H1 (cell line): ENCODE data around the gene ABL2. TPM values are rescaled to one million over a fixed set of nuclear protein-coding genes. Genes with fewer than 3 reads are reported as not detected.

ENCODE experiments used
- CTCF ChIA-PET: fragments of 300-600 bp; sonication (Branson Sonifier 250); formaldehyde crosslinking; loops from one replicate; lab custom pipeline; 2021; ENCODE audit not compliant: partially characterized antibody; lab: Charles Lee
- POLR2A ChIA-PET: fragments of 300-600 bp; sonication (Branson Sonifier 250); formaldehyde crosslinking; loops from one replicate; lab custom pipeline; 2021; ENCODE audit warnings: inconsistent platforms; ENCODE audit not compliant: partially characterized antibody; lab: Charles Lee
- DNase-seq, 2 experiments: peaks; one replicate each; pipeline versions ENCODE4 v3.0.0 to v3.0.0-alpha.2; 2010 to 2022; ENCODE audit warnings: low spot score in 2 of 2, low read depth in 1 of 2, mixed read lengths in 1 of 2
- FAIRE-seq: peaks from 2 replicates; lab custom pipeline; 2011; peaks lifted over from hg19 to GRCh38; lab: Jason Lieb, UNC
- H2AFZ ChIP-seq: 2 replicates; pipeline ENCODE4 v1.8.1; 2012; ENCODE audit warnings: low read length, inconsistent platforms
- H2AK5ac ChIP-seq: 2 replicates; pipeline ENCODE4 v1.6.1; 2013; ENCODE audit warnings: low read depth, low read length
- H2BK120ac ChIP-seq: replicated peaks from 2 replicates; pipeline ENCODE3; 2013; ENCODE audit warnings: low read depth, low read length, inconsistent platforms
- H2BK12ac ChIP-seq: 2 replicates; pipeline ENCODE4 v1.6.1; 2013; ENCODE audit warnings: low read depth, low read length
- H2BK15ac ChIP-seq: 2 replicates; pipeline ENCODE4 v1.6.1; 2013; ENCODE audit warnings: low read length
- H2BK20ac ChIP-seq: 2 replicates; pipeline ENCODE4 v1.6.1; 2013; ENCODE audit warnings: low read length
- H2BK5ac ChIP-seq: 2 replicates; pipeline ENCODE4 v1.6.1; 2013; ENCODE audit warnings: low read depth, low read length
- H3K14ac ChIP-seq: 2 replicates; pipeline ENCODE4 v1.6.1; 2013; ENCODE audit warnings: inconsistent platforms; ENCODE audit not compliant: insufficient read length
- H3K18ac ChIP-seq: 2 replicates; pipeline ENCODE4 v1.6.1; 2013; ENCODE audit warnings: low read length; ENCODE audit errors: extremely low read depth
- H3K23ac ChIP-seq: 2 replicates; pipeline ENCODE4 v1.6.1; 2013; ENCODE audit warnings: inconsistent platforms; ENCODE audit not compliant: insufficient read length
- H3K23me2 ChIP-seq: 2 replicates; pipeline ENCODE4 v1.6.1; 2013; ENCODE audit warnings: low read depth, low read length
- H3K27ac ChIP-seq: 2 replicates; pipeline ENCODE4 v1.6.1; 2011; ENCODE audit warnings: low read depth, low read length, inconsistent platforms
- H3K27me3 ChIP-seq, 4 experiments: replicated peaks in 1 of 4; 1 replicate in 1 of 4; 2 replicates in 3 of 4; pipeline versions ENCODE4 v1.6.1 to v1.8.1; 2011 to 2013; ENCODE audit warnings: low read length in 3 of 4, mild to moderate bottlenecking in 3 of 4, inconsistent platforms in 2 of 4, mixed read lengths in 2 of 4, moderate library complexity in 1 of 4; ENCODE audit not compliant: control insufficient read depth in 3 of 4, insufficient read depth in 3 of 4; ENCODE audit errors: extremely low read depth in 1 of 4
- H3K36me3 ChIP-seq, 4 experiments: 2 replicates each; pipeline versions ENCODE4 v1.6.1 to v1.8.1; 2011 to 2013; ENCODE audit warnings: mild to moderate bottlenecking in 4 of 4, low read length in 3 of 4, moderate library complexity in 2 of 4, control low read depth in 1 of 4, inconsistent platforms in 1 of 4; ENCODE audit not compliant: insufficient read depth in 4 of 4, control insufficient read depth in 2 of 4
- H3K4ac ChIP-seq: replicated peaks from 2 replicates; pipeline ENCODE3; 2013; ENCODE audit warnings: low read length, low read depth, mixed read lengths, inconsistent platforms; ENCODE audit not compliant: insufficient read length
- H3K4me1 ChIP-seq, 4 experiments: replicated peaks in 1 of 4; 1 replicate in 1 of 4; 2 replicates in 3 of 4; pipeline versions ENCODE4 v1.6.1 to v1.8.1; 2011 to 2013; ENCODE audit warnings: low read length in 3 of 4, inconsistent platforms in 2 of 4, mixed read lengths in 1 of 4; ENCODE audit not compliant: insufficient read depth in 4 of 4, control insufficient read depth in 3 of 4
- H3K4me2 ChIP-seq, 2 experiments: 2 replicates each; pipeline versions ENCODE4 v1.6.1 to v1.8.1; 2011 to 2013; ENCODE audit warnings: low read depth in 2 of 2, low read length in 2 of 2, control low read depth in 1 of 2, inconsistent platforms in 1 of 2, mild to moderate bottlenecking in 1 of 2; ENCODE audit not compliant: insufficient read depth in 1 of 2
- H3K4me3 ChIP-seq, 4 experiments: fragments of 200-600, 300-600 bp in 1 of 4; sonication (generic), shearing (Covaris generic), sonication (Bioruptor Twin) in 1 of 4; 2 replicates each; pipeline versions ENCODE4 v1.5.1 to v1.8.1; 2011 to 2016; ENCODE audit warnings: low read length in 4 of 4, low read depth in 3 of 4, control low read depth in 2 of 4, inconsistent platforms in 2 of 4, mild to moderate bottlenecking in 2 of 4, mixed read lengths in 1 of 4, moderate library complexity in 1 of 4; ENCODE audit not compliant: insufficient read depth in 2 of 4; ENCODE audit errors: extremely low read depth in 1 of 4
- H3K56ac ChIP-seq: replicated peaks from 2 replicates; pipeline ENCODE3; 2013; ENCODE audit warnings: low read depth, mild to moderate bottlenecking, mixed read lengths, low read length, inconsistent platforms; ENCODE audit not compliant: insufficient read length
- H3K79me1 ChIP-seq: 2 replicates; pipeline ENCODE4 v1.6.1; 2013; ENCODE audit warnings: low read depth, low read length, control low read depth
- H3K79me2 ChIP-seq, 2 experiments: 2 replicates each; pipeline versions ENCODE4 v1.6.1 to v1.8.1; 2012 to 2013; ENCODE audit warnings: low read length in 2 of 2, mild to moderate bottlenecking in 2 of 2, inconsistent platforms in 1 of 2; ENCODE audit not compliant: insufficient read depth in 2 of 2, control insufficient read depth in 1 of 2
- H3K9ac ChIP-seq, 4 experiments: replicated peaks in 1 of 4; 1 replicate in 1 of 4; 2 replicates in 3 of 4; pipeline versions ENCODE4 v1.6.1 to v1.8.1; 2011 to 2013; ENCODE audit warnings: low read depth in 3 of 4, low read length in 3 of 4, control low read depth in 2 of 4, mild to moderate bottlenecking in 2 of 4, moderate library complexity in 2 of 4, inconsistent platforms in 1 of 4; ENCODE audit errors: extremely low read depth in 1 of 4
- H3K9me3 ChIP-seq, 2 experiments: 2 replicates each; pipeline versions ENCODE4 v1.6.1 to v1.8.1; 2012 to 2013; ENCODE audit warnings: mild to moderate bottlenecking in 2 of 2, moderate library complexity in 2 of 2, control low read depth in 1 of 2, inconsistent platforms in 1 of 2, low read depth in 1 of 2, low read length in 1 of 2, mixed read lengths in 1 of 2; ENCODE audit not compliant: insufficient read depth in 2 of 2
- H4K20me1 ChIP-seq, 2 experiments: replicated peaks in 1 of 2; 2 replicates each; pipeline versions ENCODE3 to v1.8.1; 2011 to 2013; ENCODE audit warnings: inconsistent platforms in 2 of 2, low read length in 2 of 2, mild to moderate bottlenecking in 1 of 2; ENCODE audit not compliant: insufficient read depth in 2 of 2, control insufficient read depth in 1 of 2
- H4K5ac ChIP-seq: 2 replicates; pipeline ENCODE4 v1.6.1; 2013; ENCODE audit warnings: low read length, low read depth, mixed read lengths, inconsistent platforms; ENCODE audit not compliant: insufficient read length
- H4K8ac ChIP-seq: 2 replicates; pipeline ENCODE4 v1.8.0; 2013; ENCODE audit warnings: mild to moderate bottlenecking, moderate library complexity, low read length, inconsistent platforms; ENCODE audit not compliant: insufficient read depth; ENCODE audit errors: extremely low read depth
- H4K91ac ChIP-seq: replicated peaks from 2 replicates; pipeline ENCODE3; 2013; ENCODE audit warnings: low read length, mixed read lengths, inconsistent platforms; ENCODE audit not compliant: insufficient read length
- ATF2 ChIP-seq: IDR thresholded peaks from 2 replicates; pipeline ENCODE4 v1.6.1; 2012; ENCODE audit warnings: low read length, inconsistent platforms
- ATF3 ChIP-seq: IDR thresholded peaks from 2 replicates; pipeline ENCODE4 v1.6.1; 2011; ENCODE audit warnings: low read depth, mild to moderate bottlenecking, low read length; ENCODE audit not compliant: insufficient read depth
- BRCA1 ChIP-seq: IDR thresholded peaks from 2 replicates; pipeline ENCODE4 v1.6.1; 2012; ENCODE audit warnings: low read depth, low read length, improper control_type of control experiment
- CEBPB ChIP-seq: IDR thresholded peaks from 2 replicates; pipeline ENCODE4 v1.6.1; 2012; ENCODE audit warnings: low read depth, low read length
- CTBP2 ChIP-seq: IDR thresholded peaks from 2 replicates; pipeline ENCODE4 v1.7.0; 2011; ENCODE audit warnings: borderline replicate concordance, mild to moderate bottlenecking, moderate library complexity, mixed read lengths, low read length; ENCODE audit not compliant: insufficient read depth, insufficient read length
- JUND ChIP-seq: IDR thresholded peaks from 2 replicates; pipeline ENCODE4 v1.6.1; 2011; ENCODE audit warnings: mild to moderate bottlenecking, improper control_type of control experiment, low read length
- PHF8 ChIP-seq: fragments of 200-600 bp; sonication (generic); conservative IDR thresholded peaks from 2 replicates; pipeline ENCODE4 v1.7.1; 2012; ENCODE audit warnings: low read depth, mild to moderate bottlenecking, inconsistent platforms, low read length, moderate library complexity
- WGBS, 2 experiments: shearing (Covaris generic) in 1 of 2; methylation state at CpG; one replicate each; pipeline versions ENCODE4 v1.1.6 to v1.1.7; 2013 to 2015; ENCODE audit warnings: low lambda C conversion rate in 2 of 2, mixed read lengths in 2 of 2, inconsistent platforms in 1 of 2, low coverage in 1 of 2, missing lambda C conversion rate in 1 of 2; ENCODE audit not compliant: insufficient replicate concordance in 2 of 2, insufficient coverage in 1 of 2, insufficient read length in 1 of 2; ENCODE audit errors: extremely low coverage in 1 of 2, missing lambda C conversion rate in 1 of 2; 5-methylcytosine and 5-hydroxymethylcytosine counted together
- polyA plus RNA-seq, 7 experiments: library from polyadenylated mRNA; depleted of rRNA in 3 of 7; stranded (reverse) in 5 of 7; unstranded in 2 of 7; fragments of >200 nt in 5 of 7; fragments of 200-250 nt in 2 of 7; gene quantifications; 1 replicate in 5 of 7; 2 replicates in 1 of 7; 4 replicates in 1 of 7; pipeline versions ENCODE4 v1.2.1 to v1.2.3, GENCODE V29; 2011 to 2013; ENCODE audit warnings: missing spikeins in 2 of 7, mixed read lengths in 2 of 7
- total RNA-seq: library from RNA; stranded (reverse); fragmentation: NEBNext Ultra II Directional; extraction: Animal tissue kit (Norgen Biotek cat#: 25700); gene quantifications from 2 replicates; pipeline ENCODE4 v1.2.1, GENCODE V29; 2021

The ABL2 gene
- total and polyA plus RNA-seq, 2 of the 8 experiments (the other 6 are each of a cell fraction or from before 2014, with no cell fraction given) = 4.5 to 19.1 TPM

GRCh38 chr1:179052776-179053175 lies 176.7 kb downstream of the ABL2 start:
- TF ChIP-seq CTBP2 = no peak
- no peak for TF ChIP-seq PHF8
- TF ChIP-seq CEBPB = no peak
- TF ChIP-seq ATF3 = no peak
- TF ChIP-seq JUND = no peak
- TF ChIP-seq ATF2 = no peak
- no peak for TF ChIP-seq BRCA1
- Histone ChIP-seq H2BK15ac (no peak overlapping the region), H2BK20ac (no peak overlapping the region), H3K4me1 (no peaks in the 10 kb centered on the region), H3K79me1 (no peaks in the 10 kb centered on the region), H2AK5ac (no peak overlapping the region), H2BK12ac (no peak overlapping the region), H3K79me2 (no peaks in the 10 kb centered on the region), H4K8ac (no peak overlapping the region), H3K36me3 (peaks cover 0 to 13% (median 3%) of the 10 kb centered on the region in 4 experiments; a peak in 3 of 8 replicates), H3K4ac (no peak overlapping the region), H3K18ac (no peak overlapping the region), H3K9ac (no peak overlapping the region), H3K56ac (no peak overlapping the region), H4K5ac (no peak overlapping the region), H3K4me3 (no peak overlapping the region), H3K4me2 (no peak overlapping the region), H2BK120ac (no peak overlapping the region), H3K14ac (no peak overlapping the region), H2BK5ac (no peak overlapping the region), H3K27ac (no peak overlapping the region), H3K27me3 (no peaks in the 10 kb centered on the region), H3K9me3 (no peaks in the 10 kb centered on the region; a peak in 2 of 4 replicates), H3K23ac (no peak overlapping the region), H2AFZ (no peak overlapping the region), H4K91ac (no peak overlapping the region), H3K23me2 (no peaks in the 10 kb centered on the region), H4K20me1 (no peaks in the 10 kb centered on the region)
- CTCF ChIA-PET = no interaction called here
- POLR2A ChIA-PET = no interaction called here
- 89% methylated on average over 2 of the region's 2 CpGs; no CpG with 5 or more reads in 1 of the 2 experiments for WGBS, 2 experiments
- FAIRE-seq (no peak), DNase-seq (no peak)
